ENCODE measurements around the gene SYT1.

SYT1 gene

DNA sequence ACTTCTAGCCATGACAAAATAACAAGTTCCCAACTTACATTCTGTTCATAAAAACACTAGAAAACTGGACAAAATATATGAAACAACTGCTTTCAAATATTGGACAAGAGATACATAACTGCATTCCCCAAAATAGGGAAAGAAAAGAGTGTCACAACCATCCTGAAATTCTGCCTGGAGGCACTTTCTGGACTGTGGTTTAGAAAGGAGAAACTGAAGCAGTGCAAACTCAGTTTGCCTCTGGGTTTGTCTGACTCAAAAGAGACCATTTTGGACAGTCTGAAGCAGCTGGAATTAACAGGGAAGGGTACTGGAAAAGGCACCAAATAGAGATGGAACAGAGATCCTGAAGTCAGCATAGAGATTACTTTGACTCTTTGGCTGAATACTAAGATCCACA is 11.3 kb upstream of the SYT1 start (continued):
- TF ChIP-seq ZNF157 (tag by site-specific recombination; IDR thresholded peaks at IDR 0.05) (no peak), YY1 (tag by site-specific recombination; IDR thresholded peaks at IDR 0.05) (no peak)

GRCh38 chr12:78863482-78864402 is 832 bp upstream of the SYT1 start:
- ChIA-PET POLR2A (interaction anchor here (0.5 to 0.7 kb wide), 3 partner anchors 14 to 834 kb away, joined by 3 read pairs; no protein-coding TSS in a partner anchor), CTCF (no interaction called here)
- no peaks in the 10 kb centered on the region; the same call in 1 of the 2 replicates for H3K4me1 ChIP-seq (ENCODE audit: control insufficient read depth, insufficient read depth, low read length)
- no peak for TF ChIP-seq ZBTB26 (tag by site-specific recombination; optimal IDR thresholded peaks at IDR 0.05)
- TF ChIP-seq, protein P1, sequence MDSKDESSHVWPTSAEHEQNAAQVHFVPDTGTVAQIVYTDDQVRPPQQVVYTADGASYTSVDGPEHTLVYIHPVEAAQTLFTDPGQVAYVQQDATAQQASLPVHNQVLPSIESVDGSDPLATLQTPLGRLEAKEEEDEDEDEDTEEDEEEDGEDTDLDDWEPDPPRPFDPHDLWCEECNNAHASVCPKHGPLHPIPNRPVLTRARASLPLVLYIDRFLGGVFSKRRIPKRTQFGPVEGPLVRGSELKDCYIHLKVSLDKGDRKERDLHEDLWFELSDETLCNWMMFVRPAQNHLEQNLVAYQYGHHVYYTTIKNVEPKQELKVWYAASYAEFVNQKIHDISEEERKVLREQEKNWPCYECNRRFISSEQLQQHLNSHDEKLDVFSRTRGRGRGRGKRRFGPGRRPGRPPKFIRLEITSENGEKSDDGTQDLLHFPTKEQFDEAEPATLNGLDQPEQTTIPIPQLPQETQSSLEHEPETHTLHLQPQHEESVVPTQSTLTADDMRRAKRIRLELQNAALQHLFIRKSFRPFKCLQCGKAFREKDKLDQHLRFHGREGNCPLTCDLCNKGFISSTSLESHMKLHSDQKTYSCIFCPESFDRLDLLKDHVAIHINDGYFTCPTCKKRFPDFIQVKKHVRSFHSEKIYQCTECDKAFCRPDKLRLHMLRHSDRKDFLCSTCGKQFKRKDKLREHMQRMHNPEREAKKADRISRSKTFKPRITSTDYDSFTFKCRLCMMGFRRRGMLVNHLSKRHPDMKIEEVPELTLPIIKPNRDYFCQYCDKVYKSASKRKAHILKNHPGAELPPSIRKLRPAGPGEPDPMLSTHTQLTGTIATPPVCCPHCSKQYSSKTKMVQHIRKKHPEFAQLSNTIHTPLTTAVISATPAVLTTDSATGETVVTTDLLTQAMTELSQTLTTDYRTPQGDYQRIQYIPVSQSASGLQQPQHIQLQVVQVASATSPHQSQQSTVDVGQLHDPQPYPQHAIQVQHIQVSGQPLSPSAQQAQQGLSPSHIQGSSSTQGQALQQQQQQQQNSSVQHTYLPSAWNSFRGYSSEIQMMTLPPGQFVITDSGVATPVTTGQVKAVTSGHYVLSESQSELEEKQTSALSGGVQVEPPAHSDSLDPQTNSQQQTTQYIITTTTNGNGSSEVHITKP (tag by site-specific recombination; IDR thresholded peaks at IDR 0.05) = peak; percentile 46; the same call in 1 of the 2 replicates
- TF ChIP-seq, protein P2, sequence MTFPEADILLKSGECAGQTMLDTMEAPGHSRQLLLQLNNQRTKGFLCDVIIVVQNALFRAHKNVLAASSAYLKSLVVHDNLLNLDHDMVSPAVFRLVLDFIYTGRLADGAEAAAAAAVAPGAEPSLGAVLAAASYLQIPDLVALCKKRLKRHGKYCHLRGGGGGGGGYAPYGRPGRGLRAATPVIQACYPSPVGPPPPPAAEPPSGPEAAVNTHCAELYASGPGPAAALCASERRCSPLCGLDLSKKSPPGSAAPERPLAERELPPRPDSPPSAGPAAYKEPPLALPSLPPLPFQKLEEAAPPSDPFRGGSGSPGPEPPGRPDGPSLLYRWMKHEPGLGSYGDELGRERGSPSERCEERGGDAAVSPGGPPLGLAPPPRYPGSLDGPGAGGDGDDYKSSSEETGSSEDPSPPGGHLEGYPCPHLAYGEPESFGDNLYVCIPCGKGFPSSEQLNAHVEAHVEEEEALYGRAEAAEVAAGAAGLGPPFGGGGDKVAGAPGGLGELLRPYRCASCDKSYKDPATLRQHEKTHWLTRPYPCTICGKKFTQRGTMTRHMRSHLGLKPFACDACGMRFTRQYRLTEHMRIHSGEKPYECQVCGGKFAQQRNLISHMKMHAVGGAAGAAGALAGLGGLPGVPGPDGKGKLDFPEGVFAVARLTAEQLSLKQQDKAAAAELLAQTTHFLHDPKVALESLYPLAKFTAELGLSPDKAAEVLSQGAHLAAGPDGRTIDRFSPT (tag by site-specific recombination; IDR thresholded peaks at IDR 0.05) = no peak
- TF ChIP-seq, protein P3, sequence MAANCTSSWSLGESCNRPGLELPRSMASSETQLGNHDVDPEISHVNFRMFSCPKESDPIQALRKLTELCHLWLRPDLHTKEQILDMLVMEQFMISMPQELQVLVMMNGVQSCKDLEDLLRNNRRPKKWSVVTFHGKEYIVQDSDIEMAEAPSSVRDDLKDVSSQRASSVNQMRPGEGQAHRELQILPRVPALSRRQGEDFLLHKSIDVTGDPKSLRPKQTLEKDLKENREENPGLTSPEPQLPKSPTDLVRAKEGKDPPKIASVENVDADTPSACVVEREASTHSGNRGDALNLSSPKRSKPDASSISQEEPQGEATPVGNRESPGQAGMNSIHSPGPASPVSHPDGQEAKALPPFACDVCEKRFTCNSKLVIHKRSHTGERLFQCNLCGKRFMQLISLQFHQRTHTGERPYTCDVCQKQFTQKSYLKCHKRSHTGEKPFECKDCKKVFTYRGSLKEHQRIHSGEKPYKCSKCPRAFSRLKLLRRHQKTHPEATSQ (tag by site-specific recombination; IDR thresholded peaks at IDR 0.05) = no peak
- TF ChIP-seq KLF1 (tag by site-specific recombination; IDR thresholded peaks at IDR 0.05) = peak; percentile 32
- TF ChIP-seq ZNF362 (tag by site-specific recombination; IDR thresholded peaks at IDR 0.05) = peak; percentile 67; the same call in 1 of the 2 replicates
- TF ChIP-seq ZNF37A (tag by site-specific recombination; IDR thresholded peaks at IDR 0.05) = no peak
- no peak for TF ChIP-seq ZFP69B (tag by site-specific recombination; IDR thresholded peaks at IDR 0.05)
- peak; percentile 44 for TF ChIP-seq SP2 (tag by site-specific recombination; IDR thresholded peaks at IDR 0.05)
- TF ChIP-seq SP3 (tag by site-specific recombination; IDR thresholded peaks at IDR 0.05) = peak; percentile 23; the same call in 1 of the 2 replicates
- no peak for TF ChIP-seq ZNF404 (tag by site-specific recombination; IDR thresholded peaks at IDR 0.05)
- TF ChIP-seq ZBTB17 (tag by site-specific recombination; IDR thresholded peaks at IDR 0.05) = peak; percentile 15; the same call in 1 of the 2 replicates
- no peak for TF ChIP-seq ZNF785 (tag by site-specific recombination; IDR thresholded peaks at IDR 0.05)
- no peaks in the 10 kb centered on the region for H3K9me3 ChIP-seq (ENCODE audit: control insufficient read depth, insufficient read depth, low read depth, low read length)
- H3K27ac ChIP-seq (ENCODE audit: extremely low read depth, low read depth, low read length) = no peak overlapping the region; the same call in 1 of the 2 replicates
- H3K4me3 ChIP-seq (ENCODE audit: low read depth, low read length) = peak overlapping the region; percentile 64
- H3K36me3 ChIP-seq (ENCODE audit: control insufficient read depth in 2 of 2, insufficient read depth in 1 of 2, low read length in 2 of 2) = no peaks in the 10 kb centered on the region

Measured in HEK293 (cell line).